Measurements from ENCODE around the gene SEMA4G. TPM values are rescaled to one million over a fixed set of nuclear protein-coding genes. Genes with fewer than 3 reads are reported as not detected.
A peak's percentile ranks its signal among the peaks of the same experiment; 100 is the strongest.

The SEMA4G gene
- total and polyA plus RNA-seq, 2 experiments from 2014 or later = 5.3 to 8.5 TPM

GRCh38 chr10:100999742-101000126, 30.4 kb downstream of the SEMA4G start, which contains the start of gene LZTS2:
Gene LZTS2 (plus strand): TSS chr10:100999808. CDS start chr10:101002539, 2,731 bp downstream.
- 0 out of 2 replicates have a peak, but pooled peaks cover 2% of the 10 kb centered on the region for H4K20me1 ChIP-seq (replicated peaks; ENCODE audit: insufficient read depth)
- DNase-seq (ENCODE audit: low spot score) = peak; percentile 43
- Mint-ChIP-seq H3K4me1 (peaks cover 33% of the 10 kb centered on the region), H3K36me3 (ENCODE audit: low read depth) (peaks cover 25% of the 10 kb centered on the region), H3K27ac (peak within 1 kb of the TSS; percentile 92), H3K4me3 (peak within 1 kb of the TSS; percentile 96), H3K9me3 (no peaks in the 10 kb centered on the region; the same call in 2 of the 3 replicates), H3K27me3 (ENCODE audit: insufficient read depth, low read depth, poor library complexity) (peaks cover 25% of the 10 kb centered on the region)
- TF ChIP-seq POLR2AphosphoS5 (IDR thresholded peaks at IDR 0.05; ENCODE audit: low read depth) (no peak), ZNF114 (CRISPR knock-in tag; IDR thresholded peaks at IDR 0.05) (no peak), ZNF331 (CRISPR knock-in tag; IDR thresholded peaks at IDR 0.05; ENCODE audit: low read depth) (no peak), ZNF462 (CRISPR knock-in tag; IDR thresholded peaks at IDR 0.05) (no peak), JUNB (IDR thresholded peaks at IDR 0.05; ENCODE audit: unreplicated experiment) (no peak), EZH2phosphoT487 (IDR thresholded peaks at IDR 0.05; ENCODE audit: unreplicated experiment) (no peak), STAT1 (IDR thresholded peaks at IDR 0.05; ENCODE audit: unreplicated experiment) (no peak), CREB1 (CRISPR knock-in tag; IDR thresholded peaks at IDR 0.05; ENCODE audit: low read depth) (no peak), EZH2 (IDR thresholded peaks at IDR 0.05; ENCODE audit: low read depth, unreplicated experiment) (no peak), NANOG (IDR thresholded peaks at IDR 0.05; ENCODE audit: borderline replicate concordance) (no peak), REST (IDR thresholded peaks at IDR 0.05; ENCODE audit: unreplicated experiment) (no peak), CTCF (conservative IDR thresholded peaks at IDR 0.05; ENCODE audit: low read depth in 2 of 2) (no peak)
- TF ChIP-seq, protein P1, sequence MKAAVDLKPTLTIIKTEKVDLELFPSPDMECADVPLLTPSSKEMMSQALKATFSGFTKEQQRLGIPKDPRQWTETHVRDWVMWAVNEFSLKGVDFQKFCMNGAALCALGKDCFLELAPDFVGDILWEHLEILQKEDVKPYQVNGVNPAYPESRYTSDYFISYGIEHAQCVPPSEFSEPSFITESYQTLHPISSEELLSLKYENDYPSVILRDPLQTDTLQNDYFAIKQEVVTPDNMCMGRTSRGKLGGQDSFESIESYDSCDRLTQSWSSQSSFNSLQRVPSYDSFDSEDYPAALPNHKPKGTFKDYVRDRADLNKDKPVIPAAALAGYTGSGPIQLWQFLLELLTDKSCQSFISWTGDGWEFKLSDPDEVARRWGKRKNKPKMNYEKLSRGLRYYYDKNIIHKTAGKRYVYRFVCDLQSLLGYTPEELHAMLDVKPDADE (IDR thresholded peaks at IDR 0.05) = no peak
- H3K27ac ChIP-seq (ENCODE audit: low read depth) = peak within 1 kb of the TSS; percentile 95
- peaks cover 25% of the 10 kb centered on the region for H3F3A ChIP-seq (replicated peaks; ENCODE audit: low read depth)
- peak; percentile 0; the same call in 2 of the 3 replicates for ATAC-seq
- H3K36me3 ChIP-seq (ENCODE audit: insufficient read depth) = peaks cover 1% of the 10 kb centered on the region; the same call in 1 of the 2 replicates
- peak within 1 kb of the TSS; percentile 97 for H3K4me2 ChIP-seq
- peak within 1 kb of the TSS; percentile 56 for H2AFZ ChIP-seq
- H3K9me2 ChIP-seq (ENCODE audit: insufficient read depth) = no peaks in the 10 kb centered on the region
- peaks cover 33% of the 10 kb centered on the region for H3K4me1 ChIP-seq (ENCODE audit: insufficient read depth)
- H3K27me3 ChIP-seq (ENCODE audit: insufficient read depth) = no peaks in the 10 kb centered on the region
- H3K4me3 ChIP-seq = peak within 1 kb of the TSS; percentile 90
- H3K79me2 ChIP-seq (replicated peaks; ENCODE audit: insufficient read depth) = peaks cover 22% of the 10 kb centered on the region
